ENCODE data around the gene YIPF5.

The YIPF5 gene

DNA sequence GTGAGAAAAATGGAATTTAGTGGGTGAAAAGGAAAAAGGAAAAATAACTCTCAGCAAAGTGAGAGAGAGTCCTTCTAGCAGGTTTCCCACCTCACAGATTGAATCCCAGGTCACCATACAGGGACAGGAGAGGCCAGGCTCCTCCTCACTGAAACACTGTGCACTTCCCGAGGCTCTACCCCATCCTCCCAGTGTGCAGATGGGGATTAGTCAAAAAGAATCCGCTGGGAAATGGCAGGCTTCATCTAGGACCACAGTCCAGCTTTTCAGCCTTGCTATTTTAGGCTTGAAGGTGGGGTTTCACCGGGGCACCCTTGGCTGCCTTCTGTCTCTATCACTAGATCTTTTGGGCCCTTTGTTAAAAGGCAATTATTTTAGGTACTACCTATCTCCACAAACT is 47.8 kb downstream of the YIPF5 start:
- H3K4me3 ChIP-seq (ENCODE audit: low read depth, low read length) = no peak overlapping the region
- no peaks in the 10 kb centered on the region for H3K27me3 ChIP-seq (replicated peaks)
- TF ChIP-seq, protein P1, sequence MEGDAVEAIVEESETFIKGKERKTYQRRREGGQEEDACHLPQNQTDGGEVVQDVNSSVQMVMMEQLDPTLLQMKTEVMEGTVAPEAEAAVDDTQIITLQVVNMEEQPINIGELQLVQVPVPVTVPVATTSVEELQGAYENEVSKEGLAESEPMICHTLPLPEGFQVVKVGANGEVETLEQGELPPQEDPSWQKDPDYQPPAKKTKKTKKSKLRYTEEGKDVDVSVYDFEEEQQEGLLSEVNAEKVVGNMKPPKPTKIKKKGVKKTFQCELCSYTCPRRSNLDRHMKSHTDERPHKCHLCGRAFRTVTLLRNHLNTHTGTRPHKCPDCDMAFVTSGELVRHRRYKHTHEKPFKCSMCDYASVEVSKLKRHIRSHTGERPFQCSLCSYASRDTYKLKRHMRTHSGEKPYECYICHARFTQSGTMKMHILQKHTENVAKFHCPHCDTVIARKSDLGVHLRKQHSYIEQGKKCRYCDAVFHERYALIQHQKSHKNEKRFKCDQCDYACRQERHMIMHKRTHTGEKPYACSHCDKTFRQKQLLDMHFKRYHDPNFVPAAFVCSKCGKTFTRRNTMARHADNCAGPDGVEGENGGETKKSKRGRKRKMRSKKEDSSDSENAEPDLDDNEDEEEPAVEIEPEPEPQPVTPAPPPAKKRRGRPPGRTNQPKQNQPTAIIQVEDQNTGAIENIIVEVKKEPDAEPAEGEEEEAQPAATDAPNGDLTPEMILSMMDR (IDR thresholded peaks at IDR 0.05; ENCODE audit: low read depth, low read length, missing control alignments) = no peak
- in situ Hi-C loops (cut with HindIII; ENCODE audit: low pct_ligation_motif_present, low sequenced_read_pairs) = no loop called here
- no peak for DNase-seq
- no peaks in the 10 kb centered on the region for H3K36me3 ChIP-seq (replicated peaks)
- no peak overlapping the region for H3K27ac ChIP-seq

DNA sequence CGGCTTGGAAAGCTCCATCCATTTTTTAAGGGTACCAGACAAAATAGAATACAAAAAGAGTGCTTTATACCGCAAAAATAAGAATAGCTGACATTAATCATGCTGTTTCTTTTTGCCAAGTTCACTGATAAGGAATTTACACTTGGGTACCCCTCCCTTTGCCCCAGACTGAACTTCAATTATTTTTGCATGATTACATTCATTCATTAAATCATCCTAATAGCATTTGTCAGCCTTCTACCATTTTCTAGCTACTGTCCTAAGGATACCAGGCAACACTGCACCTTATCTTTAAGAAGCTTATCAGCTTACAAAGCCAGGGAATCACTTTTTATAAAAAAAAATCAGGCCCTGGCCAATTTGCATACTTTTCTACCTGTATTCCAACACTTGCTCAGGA is 48.4 kb downstream of the YIPF5 start:
- no peak for DNase-seq
- in situ Hi-C loops (cut with HindIII; ENCODE audit: low pct_ligation_motif_present, low sequenced_read_pairs) = no loop called here
- no peaks in the 10 kb centered on the region for H3K36me3 ChIP-seq (replicated peaks)
- no peaks in the 10 kb centered on the region for H3K27me3 ChIP-seq (replicated peaks)
- no peak overlapping the region for H3K27ac ChIP-seq
- TF ChIP-seq, protein P1 (IDR thresholded peaks at IDR 0.05; ENCODE audit: low read depth, low read length, missing control alignments) = no peak
- no peak overlapping the region for H3K4me3 ChIP-seq (ENCODE audit: low read depth, low read length)

DNA sequence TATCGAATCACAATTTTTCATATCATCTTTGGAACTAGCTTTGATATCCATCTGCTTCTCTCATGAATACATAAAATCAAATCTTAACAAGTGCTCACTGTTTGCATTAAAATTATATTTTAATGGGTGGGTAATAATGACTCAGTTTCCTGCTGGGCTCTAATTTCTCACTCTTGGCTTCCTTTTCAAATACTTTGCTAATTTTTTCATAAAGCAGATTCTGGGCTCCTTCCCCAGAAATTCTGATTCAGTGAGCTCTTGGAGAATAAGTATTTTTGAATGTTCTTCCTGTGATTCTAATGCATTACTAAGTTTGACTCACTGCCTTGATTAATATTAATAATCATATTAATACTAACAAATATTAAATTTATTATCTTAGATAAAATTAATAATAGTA is 48.9 kb downstream of the YIPF5 start:
- no peaks in the 10 kb centered on the region for H3K36me3 ChIP-seq (replicated peaks)
- TF ChIP-seq, protein P1 (IDR thresholded peaks at IDR 0.05; ENCODE audit: low read depth, low read length, missing control alignments) = no peak
- no peak overlapping the region for H3K27ac ChIP-seq
- no peaks in the 10 kb centered on the region for H3K27me3 ChIP-seq (replicated peaks)
- no peak overlapping the region for H3K4me3 ChIP-seq (ENCODE audit: low read depth, low read length)
- in situ Hi-C loops (cut with HindIII; ENCODE audit: low pct_ligation_motif_present, low sequenced_read_pairs) = no loop called here
- DNase-seq = no peak

DNA sequence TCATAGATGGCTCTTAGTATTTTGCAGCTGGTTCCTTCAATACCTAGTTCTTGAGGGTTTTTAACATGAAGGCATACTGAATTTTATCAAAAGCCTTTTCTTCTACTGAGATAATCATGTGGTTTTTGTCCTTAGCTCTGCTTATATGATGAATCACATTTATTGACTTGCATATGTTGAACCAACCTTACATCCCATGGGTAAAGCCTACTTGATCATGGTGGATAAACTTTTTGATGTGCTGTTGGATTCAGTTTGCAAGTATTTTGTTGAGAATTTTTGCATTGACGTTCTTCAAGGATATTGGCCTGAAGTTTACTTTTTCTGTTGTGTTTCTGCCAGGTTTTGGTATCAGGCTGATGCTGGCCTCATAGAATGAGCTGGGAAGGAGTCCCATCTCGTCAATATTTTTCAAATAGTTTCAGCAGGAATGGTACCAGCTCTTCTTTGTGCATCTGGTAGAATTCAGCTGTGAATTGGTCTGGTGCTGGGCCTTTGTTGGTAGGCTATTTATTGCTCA is 49.7 kb downstream of the YIPF5 start:
- H3K27me3 ChIP-seq (replicated peaks) = no peaks in the 10 kb centered on the region
- no peaks in the 10 kb centered on the region for H3K36me3 ChIP-seq (replicated peaks)
- in situ Hi-C loops (cut with HindIII; ENCODE audit: low pct_ligation_motif_present, low sequenced_read_pairs) = no loop called here
- no peak overlapping the region for H3K4me3 ChIP-seq (ENCODE audit: low read depth, low read length)
- DNase-seq = no peak
- TF ChIP-seq, protein P1 (IDR thresholded peaks at IDR 0.05; ENCODE audit: low read depth, low read length, missing control alignments) = no peak
- H3K27ac ChIP-seq = no peak overlapping the region

DNA sequence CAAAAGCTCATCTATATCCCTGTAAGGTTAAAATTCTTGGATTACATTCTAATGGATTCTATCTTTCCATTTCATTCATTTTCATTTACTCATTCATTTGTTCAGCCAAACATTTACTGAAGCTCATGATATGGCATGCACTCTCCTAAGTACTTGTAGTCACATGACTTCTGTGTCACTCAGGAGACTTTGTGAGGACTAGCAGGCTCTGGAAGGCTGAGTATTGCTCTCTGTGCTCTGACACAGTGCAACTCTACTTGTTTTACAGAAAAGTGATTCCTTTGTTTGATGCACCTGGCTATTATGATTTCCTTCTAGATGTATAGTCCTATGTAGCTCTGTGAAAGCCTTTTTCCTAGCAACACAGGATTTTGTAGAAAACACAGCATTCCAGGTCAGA is 53.0 kb downstream of the YIPF5 start:
- TF ChIP-seq, protein P1 (IDR thresholded peaks at IDR 0.05; ENCODE audit: low read depth, low read length, missing control alignments) = no peak
- in situ Hi-C loops (cut with HindIII; ENCODE audit: low pct_ligation_motif_present, low sequenced_read_pairs) = no loop called here
- no peak overlapping the region for H3K4me3 ChIP-seq (ENCODE audit: low read depth, low read length)
- H3K27me3 ChIP-seq (replicated peaks) = no peaks in the 10 kb centered on the region
- no peaks in the 10 kb centered on the region for H3K36me3 ChIP-seq (replicated peaks)
- DNase-seq = no peak
- no peak overlapping the region for H3K27ac ChIP-seq

DNA sequence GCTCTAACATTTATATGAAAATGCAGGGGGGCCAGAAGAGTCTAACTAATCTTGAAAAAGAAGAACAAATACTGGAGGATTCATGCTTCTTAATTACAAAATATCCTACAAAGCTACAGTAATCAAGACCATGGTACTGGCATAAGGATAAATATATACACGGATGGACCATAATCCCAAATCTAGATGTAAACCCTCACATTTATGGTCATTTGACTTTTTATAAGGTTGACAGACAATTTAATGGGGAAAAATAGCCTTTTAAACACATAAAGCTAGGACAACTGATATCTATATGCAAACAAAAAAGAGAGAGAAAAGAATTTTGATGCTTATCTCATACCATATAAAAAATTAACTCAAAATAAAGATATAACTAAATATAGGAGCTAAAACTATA is 55.9 kb downstream of the YIPF5 start:
- no peak overlapping the region for H3K4me3 ChIP-seq (ENCODE audit: low read depth, low read length)
- DNase-seq = no peak
- no peaks in the 10 kb centered on the region for H3K36me3 ChIP-seq (replicated peaks)
- in situ Hi-C loops (cut with HindIII; ENCODE audit: low pct_ligation_motif_present, low sequenced_read_pairs) = no loop called here
- TF ChIP-seq, protein P1 (IDR thresholded peaks at IDR 0.05; ENCODE audit: low read depth, low read length, missing control alignments) = no peak
- no peaks in the 10 kb centered on the region for H3K27me3 ChIP-seq (replicated peaks)
- no peak overlapping the region for H3K27ac ChIP-seq

Data from brain microvascular endothelial cell (primary cell).